HEK293 (cell line): Measurements from ENCODE around the gene BACH2.

ENCODE experiments used
- ELK4 ChIP-seq: IDR thresholded peaks from 2 replicates; pipeline ENCODE4 v1.6.1; 2011; ENCODE audit warnings: mild to moderate bottlenecking, low read depth, low read length, borderline replicate concordance
- KLF10 ChIP-seq: fragments of 450-650 bp; IDR thresholded peaks from 2 replicates; pipeline ENCODE4 v1.5.1; 2018; ENCODE audit warnings: missing biosample characterization, mild to moderate bottlenecking, missing genetic modification characterization
- KLF8 ChIP-seq: fragments of 450-650 bp; formaldehyde crosslinking; IDR thresholded peaks from 2 replicates; pipeline ENCODE4 v1.5.1; 2016; ENCODE audit warnings: missing biosample characterization, missing genetic modification characterization
- REST ChIP-seq: fragments of 450-650 bp; formaldehyde crosslinking; IDR thresholded peaks from 2 replicates; pipeline ENCODE4 v1.5.1; 2016; ENCODE audit warnings: missing biosample characterization, missing genetic modification characterization
- SCRT2 ChIP-seq: fragments of 450-650 bp; formaldehyde crosslinking; IDR thresholded peaks from 2 replicates; pipeline ENCODE4 v1.5.1; 2016; ENCODE audit warnings: missing biosample characterization, missing genetic modification characterization
- SP2 ChIP-seq: fragments of 450-650 bp; formaldehyde crosslinking; IDR thresholded peaks from 2 replicates; pipeline ENCODE4 v1.5.1; 2016; ENCODE audit warnings: missing biosample characterization, missing genetic modification characterization
- YY1 ChIP-seq: fragments of 450-650 bp; formaldehyde crosslinking; IDR thresholded peaks from 2 replicates; pipeline ENCODE4 v1.5.1; 2018; ENCODE audit warnings: missing biosample characterization, missing genetic modification characterization
- ZNF138 ChIP-seq: fragments of 450-650 bp; formaldehyde crosslinking; IDR thresholded peaks from 2 replicates; pipeline ENCODE4 v1.5.1; 2016; ENCODE audit warnings: missing biosample characterization, missing genetic modification characterization, borderline replicate concordance
- ZNF354C ChIP-seq: fragments of 450-650 bp; formaldehyde crosslinking; IDR thresholded peaks from 2 replicates; pipeline ENCODE4 v1.5.1; 2016; ENCODE audit warnings: missing biosample characterization, missing genetic modification characterization, low read depth, borderline replicate concordance
- ZNF362 ChIP-seq: fragments of 450-650 bp; formaldehyde crosslinking; IDR thresholded peaks from 2 replicates; pipeline ENCODE4 v1.5.1; 2016; ENCODE audit warnings: missing biosample characterization, missing genetic modification characterization
- ZNF449 ChIP-seq: fragments of 450-650 bp; formaldehyde crosslinking; IDR thresholded peaks from 2 replicates; pipeline ENCODE4 v1.5.1; 2017; ENCODE audit warnings: missing biosample characterization, mild to moderate bottlenecking, missing genetic modification characterization, moderate library complexity
- ZXDB ChIP-seq: fragments of 450-650 bp; formaldehyde crosslinking; IDR thresholded peaks from 2 replicates; pipeline ENCODE4 v1.5.1; 2016; ENCODE audit warnings: missing biosample characterization, missing genetic modification characterization
- TF ChIP-seq, protein P1 (sequence below): fragments of 450-650 bp; formaldehyde crosslinking; IDR thresholded peaks from 2 replicates; pipeline ENCODE4 v1.5.1; 2016; ENCODE audit warnings: missing biosample characterization, missing genetic modification characterization

DNA sequence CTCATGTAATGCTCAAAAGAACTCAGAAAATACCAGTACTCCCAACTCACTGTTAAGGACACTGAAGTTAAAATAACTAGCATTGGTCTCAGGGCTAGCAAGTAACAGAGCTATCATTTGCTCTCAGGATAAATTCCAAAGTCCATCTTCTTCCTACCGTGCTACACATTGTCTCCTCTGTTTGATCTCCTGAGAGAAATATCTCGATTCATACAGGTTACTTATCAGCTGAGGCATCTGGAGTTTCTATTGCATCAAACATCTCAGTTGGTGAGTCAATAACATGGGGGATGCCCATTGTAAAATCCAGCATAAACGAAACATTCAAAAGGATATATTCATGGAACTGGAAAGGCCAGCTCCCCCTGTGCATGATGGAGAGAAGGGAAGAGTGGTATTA lies 147.4 kb downstream of the BACH2 start:
- TF ChIP-seq, protein P1, sequence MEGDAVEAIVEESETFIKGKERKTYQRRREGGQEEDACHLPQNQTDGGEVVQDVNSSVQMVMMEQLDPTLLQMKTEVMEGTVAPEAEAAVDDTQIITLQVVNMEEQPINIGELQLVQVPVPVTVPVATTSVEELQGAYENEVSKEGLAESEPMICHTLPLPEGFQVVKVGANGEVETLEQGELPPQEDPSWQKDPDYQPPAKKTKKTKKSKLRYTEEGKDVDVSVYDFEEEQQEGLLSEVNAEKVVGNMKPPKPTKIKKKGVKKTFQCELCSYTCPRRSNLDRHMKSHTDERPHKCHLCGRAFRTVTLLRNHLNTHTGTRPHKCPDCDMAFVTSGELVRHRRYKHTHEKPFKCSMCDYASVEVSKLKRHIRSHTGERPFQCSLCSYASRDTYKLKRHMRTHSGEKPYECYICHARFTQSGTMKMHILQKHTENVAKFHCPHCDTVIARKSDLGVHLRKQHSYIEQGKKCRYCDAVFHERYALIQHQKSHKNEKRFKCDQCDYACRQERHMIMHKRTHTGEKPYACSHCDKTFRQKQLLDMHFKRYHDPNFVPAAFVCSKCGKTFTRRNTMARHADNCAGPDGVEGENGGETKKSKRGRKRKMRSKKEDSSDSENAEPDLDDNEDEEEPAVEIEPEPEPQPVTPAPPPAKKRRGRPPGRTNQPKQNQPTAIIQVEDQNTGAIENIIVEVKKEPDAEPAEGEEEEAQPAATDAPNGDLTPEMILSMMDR (tag by site-specific recombination), result no peak
- TF ChIP-seq ZXDB, result no peak
- TF ChIP-seq YY1 (tag by site-specific recombination), result no peak
- no peak for TF ChIP-seq KLF10 (tag by site-specific recombination)
- no peak for TF ChIP-seq ZNF449 (tag by site-specific recombination)
- no peak for TF ChIP-seq SCRT2 (tag by site-specific recombination)
- no peak for TF ChIP-seq ELK4
- no peak for TF ChIP-seq ZNF362 (tag by site-specific recombination)
- TF ChIP-seq ZNF138 (tag by site-specific recombination), result no peak
- TF ChIP-seq KLF8 (tag by site-specific recombination), result no peak
- no peak for TF ChIP-seq REST (tag by site-specific recombination)
- no peak for TF ChIP-seq ZNF354C
- TF ChIP-seq SP2 (tag by site-specific recombination), result no peak
